DND-41 (cell line): ENCODE results near the gene TGIF2.

ENCODE experiments used
- EZH2 ChIP-seq: IDR thresholded peaks from 3 replicates; pipeline ENCODE4 v1.6.1; 2012; ENCODE audit warnings: borderline replicate concordance, low read depth, mild to moderate bottlenecking, moderate library complexity, low read length, inconsistent platforms; ENCODE audit not compliant: severe bottlenecking
- TF ChIP-seq, protein P1 (sequence below): IDR thresholded peaks from 2 replicates; pipeline ENCODE4 v1.5.1; 2012; ENCODE audit warnings: borderline replicate concordance, low read length, moderate library complexity, mild to moderate bottlenecking; ENCODE audit not compliant: poor library complexity, severe bottlenecking; ENCODE audit errors: extremely low read depth

- TF ChIP-seq, protein P1, sequence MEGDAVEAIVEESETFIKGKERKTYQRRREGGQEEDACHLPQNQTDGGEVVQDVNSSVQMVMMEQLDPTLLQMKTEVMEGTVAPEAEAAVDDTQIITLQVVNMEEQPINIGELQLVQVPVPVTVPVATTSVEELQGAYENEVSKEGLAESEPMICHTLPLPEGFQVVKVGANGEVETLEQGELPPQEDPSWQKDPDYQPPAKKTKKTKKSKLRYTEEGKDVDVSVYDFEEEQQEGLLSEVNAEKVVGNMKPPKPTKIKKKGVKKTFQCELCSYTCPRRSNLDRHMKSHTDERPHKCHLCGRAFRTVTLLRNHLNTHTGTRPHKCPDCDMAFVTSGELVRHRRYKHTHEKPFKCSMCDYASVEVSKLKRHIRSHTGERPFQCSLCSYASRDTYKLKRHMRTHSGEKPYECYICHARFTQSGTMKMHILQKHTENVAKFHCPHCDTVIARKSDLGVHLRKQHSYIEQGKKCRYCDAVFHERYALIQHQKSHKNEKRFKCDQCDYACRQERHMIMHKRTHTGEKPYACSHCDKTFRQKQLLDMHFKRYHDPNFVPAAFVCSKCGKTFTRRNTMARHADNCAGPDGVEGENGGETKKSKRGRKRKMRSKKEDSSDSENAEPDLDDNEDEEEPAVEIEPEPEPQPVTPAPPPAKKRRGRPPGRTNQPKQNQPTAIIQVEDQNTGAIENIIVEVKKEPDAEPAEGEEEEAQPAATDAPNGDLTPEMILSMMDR = no peak
- TF ChIP-seq EZH2 = no peak
Observed at GRCh38 chr20:36528176-36528874, 45.1 kb upstream of the TGIF2 start.
